PC-9 (cell line): ENCODE measurements around the gene SUV39H2.

Source experiments
- EZH2 ChIP-seq: fragments of 200-600 bp; sonication (generic); IDR thresholded peaks from 2 replicates; pipeline ENCODE4 v1.8.0; 2017; ENCODE audit warnings: antibody characterized with exemption, low read depth
- TF ChIP-seq, protein P1 (sequence below): fragments of 200-600 bp; sonication (generic); conservative IDR thresholded peaks from 2 replicates; pipeline ENCODE4 v1.6.1; 2017; ENCODE audit warnings: mixed run types, antibody characterized with exemption, mild to moderate bottlenecking, moderate library complexity

DNA sequence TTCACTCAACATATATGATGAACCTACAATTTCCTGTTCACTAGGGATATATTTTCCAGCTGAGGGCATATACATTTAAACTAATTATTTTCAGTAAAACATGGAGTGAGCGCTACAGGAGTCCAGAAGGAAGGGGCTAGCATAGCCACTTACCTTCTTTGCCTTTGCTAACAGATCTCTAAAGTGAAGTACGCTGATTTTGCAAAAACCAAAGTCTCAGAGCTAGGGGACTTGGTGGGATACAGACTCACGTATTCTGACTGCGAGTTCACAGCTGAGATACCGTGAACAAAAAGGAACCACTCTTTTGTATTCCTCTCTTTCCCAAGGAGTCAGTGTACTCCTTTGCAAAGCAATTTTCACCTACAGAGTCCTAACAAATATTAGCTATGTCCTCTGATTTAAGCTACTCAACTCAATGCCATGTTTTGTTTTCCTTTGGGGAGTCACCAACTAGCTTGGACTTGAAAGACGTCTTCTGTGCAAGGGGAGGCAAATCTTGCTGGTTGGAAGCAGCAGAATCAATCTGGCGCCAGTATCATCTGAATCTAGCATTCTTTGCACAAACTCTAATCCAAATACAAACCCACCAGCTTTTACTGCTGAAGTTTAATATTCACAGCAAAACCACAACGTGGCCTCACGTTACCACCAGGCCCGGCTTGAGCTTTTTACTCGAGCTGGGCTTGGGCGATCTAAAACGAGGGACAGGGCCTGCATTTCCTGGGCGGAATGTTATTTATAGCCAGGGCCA is 41.5 kb upstream of the SUV39H2 start:
- TF ChIP-seq, protein P1, sequence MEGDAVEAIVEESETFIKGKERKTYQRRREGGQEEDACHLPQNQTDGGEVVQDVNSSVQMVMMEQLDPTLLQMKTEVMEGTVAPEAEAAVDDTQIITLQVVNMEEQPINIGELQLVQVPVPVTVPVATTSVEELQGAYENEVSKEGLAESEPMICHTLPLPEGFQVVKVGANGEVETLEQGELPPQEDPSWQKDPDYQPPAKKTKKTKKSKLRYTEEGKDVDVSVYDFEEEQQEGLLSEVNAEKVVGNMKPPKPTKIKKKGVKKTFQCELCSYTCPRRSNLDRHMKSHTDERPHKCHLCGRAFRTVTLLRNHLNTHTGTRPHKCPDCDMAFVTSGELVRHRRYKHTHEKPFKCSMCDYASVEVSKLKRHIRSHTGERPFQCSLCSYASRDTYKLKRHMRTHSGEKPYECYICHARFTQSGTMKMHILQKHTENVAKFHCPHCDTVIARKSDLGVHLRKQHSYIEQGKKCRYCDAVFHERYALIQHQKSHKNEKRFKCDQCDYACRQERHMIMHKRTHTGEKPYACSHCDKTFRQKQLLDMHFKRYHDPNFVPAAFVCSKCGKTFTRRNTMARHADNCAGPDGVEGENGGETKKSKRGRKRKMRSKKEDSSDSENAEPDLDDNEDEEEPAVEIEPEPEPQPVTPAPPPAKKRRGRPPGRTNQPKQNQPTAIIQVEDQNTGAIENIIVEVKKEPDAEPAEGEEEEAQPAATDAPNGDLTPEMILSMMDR = no peak
- no peak for TF ChIP-seq EZH2
